ENCODE results near the gene SMPD3.

Gene SMPD3

DNA sequence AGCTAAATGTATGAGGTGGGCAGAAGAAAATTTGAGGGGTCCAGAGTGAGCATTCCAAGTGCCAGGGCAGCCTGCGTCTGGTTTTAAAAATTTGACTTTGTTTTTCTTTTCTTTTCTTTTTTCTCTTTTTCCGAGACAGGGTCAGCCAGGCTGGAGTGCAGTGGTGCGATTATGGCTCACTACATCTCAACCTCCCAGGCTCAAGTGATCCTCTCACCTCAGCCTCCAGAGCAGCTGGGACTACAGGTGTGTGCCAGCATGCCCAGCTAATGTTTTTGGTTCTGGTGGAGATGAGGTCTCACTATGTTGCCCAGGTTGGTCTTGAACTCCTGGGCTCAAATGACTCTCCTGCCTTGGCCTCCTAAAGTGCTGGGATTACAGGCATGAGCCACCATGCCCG is 15.6 kb downstream of the SMPD3 start:
- no peak for DNase-seq

GRCh38 chr16:68429076-68429854 is 19.0 kb downstream of the SMPD3 start:
- no peak for DNase-seq

DNA sequence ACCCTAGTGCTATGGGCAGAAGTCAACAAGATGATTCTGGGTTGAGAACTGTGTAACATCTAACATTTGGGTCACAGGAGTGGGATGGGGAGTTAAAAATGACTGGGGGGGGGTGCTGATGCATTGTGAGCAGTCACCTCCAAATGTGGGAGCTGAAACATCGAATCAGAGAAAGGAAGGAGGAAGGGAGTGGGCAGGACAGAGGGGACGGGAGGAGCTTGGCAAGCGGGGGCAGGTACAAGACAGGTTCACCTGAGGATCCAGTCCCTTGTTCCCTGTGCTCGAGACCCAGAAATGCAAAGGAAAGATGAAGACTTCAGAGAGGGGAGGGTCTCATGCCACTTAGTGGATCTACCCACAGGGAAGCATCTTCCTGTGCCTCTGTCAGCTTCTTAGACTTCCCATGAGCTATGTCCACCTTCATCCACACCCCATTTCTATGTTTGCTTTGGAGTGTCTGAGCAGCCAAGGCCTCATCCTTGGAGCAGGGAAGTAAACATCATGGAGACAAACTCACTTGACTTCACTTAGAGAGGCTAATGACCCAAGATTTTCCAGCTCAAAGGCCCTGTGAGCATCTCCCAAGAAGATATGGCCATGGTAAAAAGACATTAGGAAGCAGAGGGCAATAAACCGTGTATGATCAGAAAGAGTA is 20.5 kb downstream of the SMPD3 start:
- no peak for DNase-seq

GRCh38 chr16:68426347-68426652 is 22.0 kb downstream of the SMPD3 start:
- no peak for DNase-seq

DNA sequence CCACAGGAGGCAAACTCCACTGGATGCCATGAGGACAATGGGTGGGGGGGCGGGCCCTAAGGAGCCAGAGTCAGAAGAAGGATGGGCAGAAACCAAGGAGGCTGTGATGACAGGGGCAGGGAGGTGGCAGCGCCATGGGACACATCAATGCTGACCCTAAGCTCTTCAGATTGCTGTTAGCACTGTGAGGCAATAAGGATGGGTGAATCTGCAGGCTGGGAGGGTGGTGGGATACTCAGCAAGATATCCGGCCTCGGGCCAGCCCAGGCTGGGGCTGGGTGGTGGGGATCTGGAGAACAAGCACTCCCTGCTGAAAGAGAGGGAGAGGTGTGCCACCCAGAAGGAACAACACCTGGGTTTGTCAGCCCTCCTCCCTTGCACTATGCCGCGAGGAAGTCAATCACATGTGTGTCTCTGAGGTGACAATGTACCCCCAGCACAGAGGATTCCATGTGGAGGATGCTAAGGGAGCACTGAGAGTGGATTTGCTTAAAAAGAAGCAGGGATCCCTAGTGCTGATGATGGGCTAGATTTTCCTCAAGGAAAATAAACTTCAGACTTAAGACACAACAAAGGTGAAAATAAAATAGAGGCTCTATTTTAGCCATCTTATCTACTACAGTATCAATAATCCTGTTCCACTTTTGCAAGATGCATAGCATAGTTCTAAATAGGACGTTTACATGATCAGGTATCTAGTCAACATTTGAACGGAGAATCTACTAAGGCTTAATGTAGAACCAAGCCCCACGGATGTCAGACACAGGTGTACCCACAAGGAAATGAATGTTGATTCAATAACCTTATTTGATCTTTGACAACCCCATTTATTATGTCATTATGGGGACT is 22.6 kb downstream of the SMPD3 start:
- DNase-seq, result no peak

DNA sequence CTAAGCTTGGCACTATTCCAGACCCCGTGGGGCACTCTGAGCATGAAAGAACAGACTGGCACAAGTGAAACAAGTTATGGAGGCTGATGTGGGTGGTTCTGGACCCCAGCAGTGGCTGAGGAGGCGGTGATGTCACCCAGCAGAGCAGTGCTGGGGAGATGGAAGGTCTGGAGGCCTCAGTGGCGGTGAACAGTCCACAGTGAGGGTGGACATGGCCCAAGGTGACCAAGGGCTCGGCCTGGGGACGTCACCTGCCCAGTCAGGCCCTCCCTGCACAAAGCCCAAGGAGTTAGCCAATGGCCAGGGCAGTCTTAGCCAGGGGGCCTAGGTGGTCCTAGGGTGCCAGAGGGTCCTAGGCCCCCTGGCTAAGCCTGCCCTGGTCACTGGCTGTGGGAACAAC is 24.5 kb downstream of the SMPD3 start:
- DNase-seq, result no peak

GRCh38 chr16:68422396-68422960 is 25.8 kb downstream of the SMPD3 start:
- DNase-seq, result no peak

GRCh38 chr16:68421076-68421475 is 27.2 kb downstream of the SMPD3 start:
- DNase-seq, result no peak

DNA sequence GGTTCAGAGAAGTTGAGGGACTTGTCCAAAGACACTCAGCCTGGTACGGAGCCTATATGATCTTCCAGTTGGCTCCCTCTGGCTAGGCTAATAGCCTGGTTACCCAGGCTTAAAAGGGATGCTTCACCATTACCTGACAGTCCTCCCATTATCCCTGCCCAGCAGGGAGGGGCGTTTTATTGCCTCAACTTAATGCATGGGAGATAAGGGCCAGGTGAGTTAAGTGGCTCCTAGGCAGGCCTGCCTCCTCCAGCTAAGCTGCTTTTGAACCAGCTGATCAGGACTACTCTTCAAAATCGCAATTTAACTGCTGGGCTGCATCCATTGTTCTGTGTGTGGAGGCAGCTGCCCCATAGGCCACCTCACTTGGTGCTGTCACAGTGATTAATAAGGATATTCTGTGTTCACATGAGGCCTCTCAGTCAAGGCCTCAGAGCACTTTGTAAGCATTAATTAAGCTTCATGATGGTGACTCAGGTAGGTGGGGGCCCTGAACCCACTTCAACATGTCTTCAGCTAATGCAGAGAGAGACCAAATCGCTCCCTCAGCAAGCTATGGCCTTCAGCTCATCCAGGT is 27.9 kb downstream of the SMPD3 start:
- no peak for DNase-seq

DNA sequence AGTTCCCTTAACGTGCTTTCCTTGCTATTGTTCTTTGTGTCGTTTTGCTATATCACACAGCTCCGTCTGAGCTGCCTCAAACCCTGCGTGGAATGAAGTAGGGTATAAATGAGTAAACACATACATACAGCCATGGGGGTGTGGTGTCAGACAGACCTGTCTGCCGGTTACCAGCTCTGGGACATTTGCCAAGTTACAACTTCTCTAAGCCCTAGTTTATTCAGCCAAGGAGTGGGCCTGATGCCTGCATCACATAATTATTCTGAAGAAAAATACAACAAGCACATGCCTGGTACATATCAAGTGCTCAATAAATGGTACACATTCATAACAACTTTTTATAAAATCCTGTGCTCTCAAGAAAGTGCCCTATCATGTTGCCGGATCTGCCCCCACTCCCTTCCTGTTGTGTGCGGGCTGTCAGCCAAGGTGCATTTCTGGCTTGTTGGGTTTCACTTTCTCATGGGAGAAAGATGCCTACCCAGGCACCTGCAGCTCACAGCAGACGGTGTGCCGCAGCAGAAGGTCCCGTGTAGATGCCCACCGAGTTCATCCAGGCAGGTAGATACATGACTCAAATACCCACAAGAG is 30.5 kb downstream of the SMPD3 start:
- DNase-seq, result peak in 1 of 2 donors; percentile 60

DNA sequence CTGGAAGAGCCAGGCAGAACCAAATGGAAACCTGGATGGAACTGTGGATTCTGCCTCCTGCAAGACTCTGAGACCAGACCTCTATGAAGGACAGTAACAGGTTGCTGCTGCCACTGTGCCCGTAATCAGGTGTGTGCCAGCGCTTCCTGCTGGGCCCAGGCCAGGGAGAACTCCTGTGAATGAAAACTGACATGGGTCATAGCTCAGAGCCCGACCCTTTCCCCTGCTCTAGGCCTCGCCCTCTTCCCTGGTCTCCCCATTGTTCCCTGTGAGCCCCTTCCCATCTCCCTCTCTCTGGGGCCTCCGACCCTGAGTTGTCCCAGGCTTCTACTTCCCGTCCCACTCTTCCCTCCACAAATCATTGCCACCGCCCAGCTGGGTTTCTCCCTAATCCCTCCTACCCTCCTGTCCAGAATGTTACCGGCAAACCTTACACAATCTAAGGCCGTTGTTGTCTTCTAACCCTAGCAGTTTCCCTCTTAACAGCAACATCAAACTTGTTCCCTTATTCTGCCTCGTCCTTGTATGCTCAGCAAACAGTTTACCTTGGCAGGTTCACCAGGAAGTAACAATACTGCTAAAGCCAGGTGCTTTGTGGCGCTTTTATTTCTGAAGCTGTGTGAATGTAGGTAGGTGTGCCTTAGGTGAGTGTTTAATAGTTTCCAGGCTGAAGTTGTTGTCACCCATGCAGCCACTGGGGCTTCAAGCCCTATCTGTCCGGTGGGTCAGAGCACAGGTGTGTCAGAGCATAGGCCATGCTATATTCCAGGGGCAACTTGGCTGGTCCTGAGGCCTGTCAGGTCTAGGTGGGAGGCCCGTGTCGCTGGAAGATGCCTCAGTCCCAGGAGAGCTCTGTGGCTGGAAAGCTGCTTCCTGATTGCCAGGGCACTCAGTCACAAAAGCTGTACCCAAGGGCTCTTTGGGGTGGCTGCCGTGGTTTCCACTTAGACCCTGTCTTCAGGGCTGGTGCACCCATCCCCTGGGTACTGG is 32.0 kb downstream of the SMPD3 start:
- no peak for DNase-seq

GRCh38 chr16:68414581-68414980 is 33.7 kb downstream of the SMPD3 start:
- DNase-seq, result no peak

DNA sequence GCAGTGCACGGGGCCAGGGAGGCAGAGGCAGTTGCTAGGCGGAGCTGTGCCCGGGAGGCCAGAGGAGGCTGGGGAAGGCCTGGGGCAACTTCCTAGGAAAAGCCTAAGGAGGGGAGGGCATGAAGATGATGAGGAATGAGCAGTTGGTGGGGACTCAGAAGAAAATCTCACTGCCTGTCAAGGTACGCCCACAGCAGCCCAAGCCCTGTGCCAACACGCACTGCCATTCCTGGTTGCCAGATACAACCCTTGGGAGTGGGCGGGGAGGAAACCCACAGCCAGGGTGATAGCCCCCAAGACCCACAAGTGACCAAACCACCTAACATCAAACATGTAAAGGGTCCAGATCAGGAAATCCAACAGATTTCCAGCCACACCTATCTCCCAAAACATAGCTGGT is 36.2 kb downstream of the SMPD3 start:
- no peak for DNase-seq

- no peak for DNase-seq
Measured at GRCh38 chr16:68411086-68411485, 37.2 kb downstream of the SMPD3 start.

- no peak for DNase-seq
Measured at GRCh38 chr16:68408967-68409366, 39.3 kb downstream of the SMPD3 start.

DNA sequence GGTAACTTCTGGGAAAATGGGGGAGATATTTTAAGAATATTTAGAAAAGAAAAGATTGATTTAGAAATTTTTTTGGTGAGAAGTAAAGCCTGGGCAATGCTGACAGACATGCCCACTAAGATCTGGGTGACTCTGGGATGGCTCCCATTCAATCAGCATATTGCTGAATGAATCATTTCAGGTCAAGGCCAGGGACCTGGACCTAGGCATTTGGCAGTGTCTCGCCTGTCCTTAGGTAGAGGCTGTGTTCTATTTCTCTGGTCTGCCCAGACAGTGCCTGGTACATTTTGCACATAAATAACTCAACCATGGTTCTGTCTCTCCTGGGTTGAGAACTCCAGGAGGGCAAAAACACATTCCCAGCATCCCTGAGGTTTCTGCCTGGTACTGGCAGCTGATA is 39.9 kb downstream of the SMPD3 start:
- no peak for DNase-seq

GRCh38 chr16:68406458-68407152 is 41.7 kb downstream of the SMPD3 start:
- no peak for DNase-seq

- no peak for DNase-seq
Measured at GRCh38 chr16:68404736-68405345, 43.5 kb downstream of the SMPD3 start.

GRCh38 chr16:68403704-68404103 is 44.6 kb downstream of the SMPD3 start:
- DNase-seq, result no peak

GRCh38 chr16:68403177-68403576 is 45.1 kb downstream of the SMPD3 start:
- DNase-seq, result no peak

GRCh38 chr16:68402748-68403040 is 45.6 kb downstream of the SMPD3 start:
- no peak for DNase-seq

All from bone marrow (tissue), 2 donors.